Spinal cord (tissue), 10 donors: Measurements from ENCODE around the gene R3HDM1. TPM values are rescaled to one million over a fixed set of nuclear protein-coding genes. Genes with fewer than 3 reads are reported as not detected.
"Not testable (repeated sequence)": the region's sequence is repeated elsewhere in the genome, so short reads cannot be mapped to it uniquely, and the experiment has no call there.

ENCODE experiments used
- DNase-seq, 6 donors: peaks; one replicate each; pipeline versions ENCODE4 v3.0.0 to v3.0.0-alpha.2; 2013 to 2015; ENCODE audit warnings: low spot score in 6 of 6, low read depth in 4 of 6
- H3K27ac ChIP-seq: one replicate; pipeline ENCODE4 v1.5.1; 2013; ENCODE audit warnings: low read depth, low read length, control low read depth
- H3K27me3 ChIP-seq: one replicate; pipeline ENCODE4 v1.6.1; 2013; ENCODE audit warnings: low read length; ENCODE audit not compliant: control insufficient read depth, insufficient read depth
- H3K36me3 ChIP-seq: one replicate; pipeline ENCODE4 v1.6.1; 2013; ENCODE audit warnings: low read length; ENCODE audit not compliant: control insufficient read depth, insufficient read depth
- H3K4me1 ChIP-seq: one replicate; pipeline ENCODE4 v1.6.1; 2013; ENCODE audit warnings: low read length; ENCODE audit not compliant: control insufficient read depth, insufficient read depth
- H3K4me3 ChIP-seq: one replicate; pipeline ENCODE4 v1.5.1; 2013; ENCODE audit warnings: low read depth, low read length, control low read depth
- H3K9me3 ChIP-seq: one replicate; pipeline ENCODE4 v1.6.1; 2013; ENCODE audit warnings: low read length; ENCODE audit not compliant: control insufficient read depth, insufficient read depth
- WGBS: methylation state at CpG from one replicate; pipeline ENCODE4 v1.1.5; 2013; ENCODE audit warnings: missing lambda C conversion rate; ENCODE audit not compliant: insufficient coverage; 5-methylcytosine and 5-hydroxymethylcytosine counted together
- polyA plus RNA-seq, 2 donors: library from polyadenylated mRNA; unstranded; fragments of 120-200 nt; gene quantifications; one replicate each; pipeline ENCODE4 v1.2.1, GENCODE V29; 2013; ENCODE audit not compliant: insufficient read length in 2 of 2
- total RNA-seq, 2 donors: library from RNA; depleted of rRNA in 1 of 2; stranded (reverse); fragments of 120-200 nt in 1 of 2; fragments of >200 nt in 1 of 2; gene quantifications; one replicate each; pipeline versions ENCODE4 v1.2.3 to v1.2.4, GENCODE V29; 2013 to 2014
- donor health status: healthy.

R3HDM1 gene
- total and polyA plus RNA-seq, 4 donors, result 23.0 to 55.0 (median 42.6) TPM

GRCh38 chr2:135715086-135715485 is 183.8 kb downstream of the R3HDM1 start:
- WGBS, result 100% methylated on average over 3 of the region's 9 CpGs
- H3K4me3 ChIP-seq, H3K4me1 ChIP-seq, H3K27me3 ChIP-seq, H3K9me3 ChIP-seq, H3K27ac ChIP-seq, DNase-seq: not testable (repeated sequence)
- peaks cover 43% of the 10 kb centered on the region for H3K36me3 ChIP-seq

DNA sequence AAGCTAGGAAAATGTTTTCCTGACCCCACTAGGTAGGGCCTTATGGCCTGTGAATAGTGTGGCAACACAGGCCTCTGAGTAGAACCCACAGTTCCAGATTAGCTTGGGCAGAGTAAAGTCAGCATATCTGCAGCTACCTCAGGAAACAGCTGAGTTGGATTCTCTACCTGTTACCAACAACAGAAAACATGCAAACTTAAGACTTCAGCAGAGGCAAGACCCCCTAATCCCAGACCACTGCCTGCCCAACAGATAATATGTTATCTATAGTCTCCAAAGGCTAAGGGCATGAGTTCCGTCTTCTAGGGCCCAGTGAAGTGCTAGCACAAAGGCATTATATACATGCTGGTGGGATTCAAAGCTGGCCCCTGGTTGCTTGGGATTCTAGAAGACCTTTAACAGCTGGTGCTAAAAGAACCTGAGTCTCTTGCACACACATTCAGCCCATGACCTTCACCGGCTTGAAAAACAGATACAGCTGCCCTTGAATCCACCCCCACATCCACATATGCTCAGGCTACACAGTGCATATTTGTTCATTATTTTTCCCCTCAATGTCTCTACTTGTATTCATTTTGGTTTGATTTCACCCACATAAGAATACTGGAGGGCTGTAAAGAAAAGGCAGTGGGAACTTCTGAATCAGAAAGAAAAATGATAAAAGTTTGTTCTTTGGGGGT is 196.9 kb downstream of the R3HDM1 start:
- H3K27me3 ChIP-seq, result no peaks in the 10 kb centered on the region
- 70% methylated on average over 2 of the region's 2 CpGs for WGBS
- no peaks in the 10 kb centered on the region for H3K9me3 ChIP-seq
- no peaks in the 10 kb centered on the region for H3K4me1 ChIP-seq
- no peak for DNase-seq
- H3K27ac ChIP-seq, result no peak overlapping the region
- no peak overlapping the region for H3K4me3 ChIP-seq
- H3K36me3 ChIP-seq, result peaks cover 7% of the 10 kb centered on the region

GRCh38 chr2:135732561-135732960 is 201.3 kb downstream of the R3HDM1 start:
- 89% methylated on average over 2 of the region's 5 CpGs for WGBS
- Histone ChIP-seq H3K9me3 (no peaks in the 10 kb centered on the region), H3K4me1 (no peaks in the 10 kb centered on the region), H3K27me3 (no peaks in the 10 kb centered on the region), H3K27ac (no peak overlapping the region), H3K36me3 (no peaks in the 10 kb centered on the region), H3K4me3 (no peak overlapping the region)
- DNase-seq, result no peak

GRCh38 chr2:135733045-135733444 is 201.8 kb downstream of the R3HDM1 start:
- H3K27ac ChIP-seq, result no peak overlapping the region
- no peaks in the 10 kb centered on the region for H3K9me3 ChIP-seq
- H3K4me3 ChIP-seq, result no peak overlapping the region
- no peak for DNase-seq
- no peaks in the 10 kb centered on the region for H3K4me1 ChIP-seq
- no CpG with 5 or more reads among the region's 2 CpGs for WGBS
- no peaks in the 10 kb centered on the region for H3K36me3 ChIP-seq
- H3K27me3 ChIP-seq, result no peaks in the 10 kb centered on the region

- Histone ChIP-seq H3K27ac (no peak overlapping the region), H3K27me3 (no peaks in the 10 kb centered on the region), H3K9me3 (no peaks in the 10 kb centered on the region), H3K36me3 (no peaks in the 10 kb centered on the region), H3K4me3 (no peak overlapping the region), H3K4me1 (no peaks in the 10 kb centered on the region)
- 99% methylated on average over 4 of the region's 5 CpGs for WGBS
- DNase-seq, result no peak
Measured at GRCh38 chr2:135736546-135736945, 205.3 kb downstream of the R3HDM1 start.

DNA sequence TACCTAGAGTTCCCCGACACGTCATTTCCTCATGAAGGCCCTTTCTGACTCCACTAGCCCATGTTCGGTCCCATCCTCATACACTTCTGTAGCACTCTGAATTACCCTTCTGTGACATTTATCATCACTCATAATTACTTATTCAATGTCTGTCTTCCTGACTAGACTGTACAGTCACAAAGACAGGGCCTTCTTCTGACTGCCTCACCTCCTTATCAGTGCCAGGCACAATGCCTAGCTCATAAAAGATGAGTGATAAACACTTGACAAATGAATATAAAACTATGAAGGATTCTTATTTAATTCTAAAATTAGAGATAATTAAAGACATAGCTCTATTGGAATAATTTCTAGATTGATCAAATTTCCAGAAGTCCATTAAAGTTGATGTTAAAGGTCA is 208.9 kb downstream of the R3HDM1 start:
- H3K27ac ChIP-seq, result no peak overlapping the region
- WGBS, result 90% methylated on average over 3 of the region's 3 CpGs
- no peak for DNase-seq
- no peak overlapping the region for H3K4me3 ChIP-seq
- no peaks in the 10 kb centered on the region for H3K4me1 ChIP-seq
- H3K27me3 ChIP-seq, result no peaks in the 10 kb centered on the region
- H3K36me3 ChIP-seq, result no peaks in the 10 kb centered on the region
- H3K9me3 ChIP-seq, result no peaks in the 10 kb centered on the region

GRCh38 chr2:135741043-135741394 is 209.7 kb downstream of the R3HDM1 start:
- H3K27ac ChIP-seq, result peak overlapping the region; percentile 99
- WGBS, result 93% methylated on average over 5 of the region's 11 CpGs
- peak overlapping the region; percentile 95 for H3K4me3 ChIP-seq
- H3K27me3 ChIP-seq, result no peaks in the 10 kb centered on the region
- H3K9me3 ChIP-seq, result no peaks in the 10 kb centered on the region
- peaks cover 3% of the 10 kb centered on the region for H3K36me3 ChIP-seq
- no peak for DNase-seq
- no peaks in the 10 kb centered on the region for H3K4me1 ChIP-seq

DNA sequence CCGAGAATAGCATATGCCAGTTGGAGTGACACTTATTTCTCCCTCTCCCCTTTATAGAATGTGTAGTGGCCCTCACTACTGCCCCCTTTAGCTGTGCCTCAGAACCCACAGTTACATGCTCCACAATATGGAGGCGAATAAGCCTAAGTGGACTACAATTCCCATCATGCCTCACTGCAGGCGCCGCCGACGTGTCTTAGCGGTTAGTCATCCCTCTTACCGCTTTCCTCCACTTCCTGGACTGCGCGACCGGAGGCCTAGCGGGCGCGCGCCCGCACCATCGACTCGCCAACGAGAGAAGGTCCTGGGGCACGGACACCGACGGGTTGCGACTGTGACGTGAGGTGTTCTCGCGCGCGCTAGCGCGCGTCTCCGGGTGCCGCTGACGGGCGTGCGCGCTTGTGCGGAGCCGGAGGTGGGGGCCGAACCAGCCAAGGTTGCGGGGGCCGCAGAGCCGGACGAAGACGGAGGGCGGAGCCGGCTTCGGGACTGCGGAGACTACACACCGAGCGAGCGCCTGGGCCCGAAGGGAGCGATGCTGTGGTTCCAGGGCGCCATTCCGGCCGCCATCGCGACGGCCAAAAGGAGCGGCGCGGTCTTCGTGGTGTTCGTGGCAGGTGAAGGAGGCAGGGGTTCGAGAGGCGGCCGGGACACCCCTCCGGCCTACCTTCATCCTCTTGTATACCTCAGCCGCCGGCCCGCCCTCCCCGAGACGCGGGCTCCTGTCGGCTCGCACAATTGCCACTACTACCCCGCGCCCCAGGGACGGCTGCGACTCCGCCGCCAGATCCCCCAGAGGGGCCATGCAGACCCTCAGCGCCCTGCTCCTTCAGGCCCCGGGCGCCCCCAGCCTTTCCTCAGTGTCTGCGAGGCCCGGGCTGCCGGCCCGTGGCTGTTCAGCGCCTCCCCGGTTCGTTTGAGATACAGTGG is 210.4 kb downstream of the R3HDM1 start, which contains the start of gene UBXN4:
Gene UBXN4 (plus strand): TSS at position 461 of the 930 bp plus-strand sequence. CDS start 75 bp downstream, at position 536.
- Histone ChIP-seq H3K36me3 (peaks cover 3% of the 10 kb centered on the region), H3K4me1 (no peaks in the 10 kb centered on the region), H3K4me3 (peak within 1 kb of the TSS; percentile 95), H3K27me3 (no peaks in the 10 kb centered on the region), H3K27ac (peak within 1 kb of the TSS; percentile 99), H3K9me3 (no peaks in the 10 kb centered on the region)
- peak; percentile 94 to 99 (median 95) for DNase-seq
- under 1% methylated on average over 92 of the region's 93 CpGs for WGBS

DNA sequence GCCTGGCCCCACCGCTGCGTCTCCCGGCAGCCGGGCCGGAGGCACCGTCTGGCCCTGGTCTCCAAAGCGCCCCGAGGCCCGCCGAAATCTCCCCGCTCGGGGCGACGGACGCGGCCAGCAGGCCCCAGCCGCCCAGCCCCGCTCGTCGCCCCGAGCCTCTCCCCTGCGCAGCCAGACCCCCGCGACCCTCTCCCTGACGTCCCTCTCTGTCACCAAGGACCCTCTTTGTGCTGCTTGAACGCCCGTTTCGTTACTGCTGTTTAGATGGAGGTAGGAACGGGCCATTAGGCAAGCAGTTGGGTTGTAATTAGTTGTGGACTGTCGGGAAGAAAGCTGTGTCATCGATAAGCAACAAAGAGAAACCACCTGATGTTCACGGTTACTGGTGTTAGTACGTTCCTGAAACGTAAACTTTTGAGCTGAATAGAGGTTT is 211.1 kb downstream of the R3HDM1 start:
- Histone ChIP-seq H3K27me3 (no peaks in the 10 kb centered on the region), H3K4me3 (peak overlapping the region; percentile 95), H3K9me3 (no peaks in the 10 kb centered on the region), H3K27ac (peak overlapping the region; percentile 99), H3K36me3 (peaks cover 5% of the 10 kb centered on the region), H3K4me1 (no peaks in the 10 kb centered on the region)
- WGBS, result under 1% methylated on average over 25 of the region's 34 CpGs
- peak; percentile 35 to 87 (median 57) for DNase-seq
